ENCODE data around the gene CMKLR1. TPM values are rescaled to one million over a fixed set of nuclear protein-coding genes. Genes with fewer than 3 reads are reported as not detected.
A peak's percentile ranks its signal among the peaks of the same experiment; 100 is the strongest.

The CMKLR1 gene
- total and polyA plus RNA-seq, 3 experiments from 2014 or later = 0.57 to 4.4 (median 0.66) TPM

- H3K27me3 Mint-ChIP-seq = peaks cover 6 to 10% of the 10 kb centered on the region in 2 donors
- ChIA-PET POLR2A (no interaction called here), CTCF (no interaction called here)
- H3K9me3 Mint-ChIP-seq = no peaks in the 10 kb centered on the region
- Histone ChIP-seq H3K4me3 (ENCODE audit: low read length) (no peak overlapping the region), H3K27ac (ENCODE audit: low read depth, low read length) (peak overlapping the region; percentile 14), H3K36me3 (ENCODE audit: insufficient read depth, low read length) (no peaks in the 10 kb centered on the region), H3K9me3 (ENCODE audit: low read length) (no peaks in the 10 kb centered on the region), H3K27me3 (ENCODE audit: insufficient read depth, low read length, poor library complexity, severe bottlenecking) (no peaks in the 10 kb centered on the region), H3K4me1 (ENCODE audit: insufficient read depth, low read length) (peaks cover 23% of the 10 kb centered on the region)
- no peaks in the 10 kb centered on the region for H3K36me3 Mint-ChIP-seq
- H3K4me3 Mint-ChIP-seq = peak overlapping the region in 3 of 7 donors; percentile 29 to 79 (median 62)
- H3K27ac Mint-ChIP-seq = peak overlapping the region in 3 of 8 donors; percentile 43 to 83 (median 51)
- no peak for DNase-seq
- H3K4me1 Mint-ChIP-seq = peaks cover 9 to 41% (median 10%) of the 10 kb centered on the region in 3 donors
These were observed 25.9 kb downstream of the CMKLR1 start for GRCh38 chr12:108313241-108313605.

- H3K9me3 ChIP-seq (ENCODE audit: low read length) = no peaks in the 10 kb centered on the region
- H3K27ac ChIP-seq (ENCODE audit: low read depth, low read length) = no peak overlapping the region
- Mint-ChIP-seq H3K27me3 (peaks cover 6 to 10% of the 10 kb centered on the region in 2 donors), H3K4me1 (peaks cover 9 to 43% (median 10%) of the 10 kb centered on the region in 3 donors), H3K36me3 (no peaks in the 10 kb centered on the region), H3K4me3 (no peak overlapping the region), H3K9me3 (no peaks in the 10 kb centered on the region), H3K27ac (peak overlapping the region in 2 of 8 donors; percentile 43 to 47)
- H3K36me3 ChIP-seq (ENCODE audit: insufficient read depth, low read length) = no peaks in the 10 kb centered on the region
- CTCF ChIA-PET = no interaction called here
- DNase-seq = peak in 1 of 5 donors; percentile 14
- peaks cover 23% of the 10 kb centered on the region for H3K4me1 ChIP-seq (ENCODE audit: insufficient read depth, low read length)
- POLR2A ChIA-PET = no interaction called here
- H3K27me3 ChIP-seq (ENCODE audit: insufficient read depth, low read length, poor library complexity, severe bottlenecking) = no peaks in the 10 kb centered on the region
- H3K4me3 ChIP-seq (ENCODE audit: low read length) = no peak overlapping the region
These were observed 26.4 kb downstream of the CMKLR1 start for GRCh38 chr12:108312693-108313189.

GRCh38 chr12:108312073-108312659 is 26.9 kb downstream of the CMKLR1 start:
- Histone ChIP-seq H3K27me3 (ENCODE audit: insufficient read depth, low read length, poor library complexity, severe bottlenecking) (no peaks in the 10 kb centered on the region), H3K27ac (ENCODE audit: low read depth, low read length) (no peak overlapping the region), H3K9me3 (ENCODE audit: low read length) (no peaks in the 10 kb centered on the region), H3K4me3 (ENCODE audit: low read length) (no peak overlapping the region), H3K36me3 (ENCODE audit: insufficient read depth, low read length) (no peaks in the 10 kb centered on the region), H3K4me1 (ENCODE audit: insufficient read depth, low read length) (peaks cover 23% of the 10 kb centered on the region)
- Mint-ChIP-seq H3K27me3 (peaks cover 6 to 10% of the 10 kb centered on the region in 2 donors), H3K9me3 (no peaks in the 10 kb centered on the region), H3K27ac (peak overlapping the region in 3 of 8 donors; percentile 14 to 72 (median 36)), H3K36me3 (no peaks in the 10 kb centered on the region), H3K4me3 (no peak overlapping the region), H3K4me1 (peaks cover 9 to 49% (median 10%) of the 10 kb centered on the region in 3 donors)
- POLR2A ChIA-PET = no interaction called here
- peak in 1 of 5 donors; percentile 8 for DNase-seq
- CTCF ChIA-PET = no interaction called here

- no peaks in the 10 kb centered on the region for H3K9me3 ChIP-seq (ENCODE audit: low read length)
- no peaks in the 10 kb centered on the region for H3K27me3 ChIP-seq (ENCODE audit: insufficient read depth, low read length, poor library complexity, severe bottlenecking)
- peaks cover 25% of the 10 kb centered on the region for H3K4me1 ChIP-seq (ENCODE audit: insufficient read depth, low read length)
- ChIA-PET CTCF (no interaction called here), POLR2A (no interaction called here)
- no peak overlapping the region for H3K4me3 ChIP-seq (ENCODE audit: low read length)
- H3K36me3 ChIP-seq (ENCODE audit: insufficient read depth, low read length) = no peaks in the 10 kb centered on the region
- H3K27ac Mint-ChIP-seq = peak overlapping the region in 2 of 8 donors; percentile 36 to 72
- peaks cover 6 to 13% of the 10 kb centered on the region in 2 donors for H3K27me3 Mint-ChIP-seq
- H3K36me3 Mint-ChIP-seq = no peaks in the 10 kb centered on the region
- peak in 1 of 5 donors; percentile 26 for DNase-seq
- H3K9me3 Mint-ChIP-seq = no peaks in the 10 kb centered on the region
- no peak overlapping the region for H3K4me3 Mint-ChIP-seq
- H3K27ac ChIP-seq (ENCODE audit: low read depth, low read length) = no peak overlapping the region
- H3K4me1 Mint-ChIP-seq = peaks cover 9 to 55% (median 15%) of the 10 kb centered on the region in 3 donors
These were observed 27.5 kb downstream of the CMKLR1 start for GRCh38 chr12:108311605-108312004.

GRCh38 chr12:108310489-108310888 is 28.6 kb downstream of the CMKLR1 start:
- no peak for DNase-seq
- H3K9me3 Mint-ChIP-seq = no peaks in the 10 kb centered on the region
- no peak overlapping the region for H3K27ac Mint-ChIP-seq

GRCh38 chr12:108309674-108310312 is 29.3 kb downstream of the CMKLR1 start:
- Mint-ChIP-seq H3K4me1 (peaks cover 9 to 53% (median 22%) of the 10 kb centered on the region in 3 donors), H3K4me3 (no peak overlapping the region), H3K27ac (no peak overlapping the region), H3K9me3 (no peaks in the 10 kb centered on the region), H3K27me3 (peaks cover 6 to 21% of the 10 kb centered on the region in 2 donors), H3K36me3 (no peaks in the 10 kb centered on the region)
- Histone ChIP-seq H3K27me3 (ENCODE audit: insufficient read depth, low read length, poor library complexity, severe bottlenecking) (no peaks in the 10 kb centered on the region), H3K27ac (ENCODE audit: low read depth, low read length) (no peak overlapping the region), H3K4me1 (ENCODE audit: insufficient read depth, low read length) (peaks cover 33% of the 10 kb centered on the region), H3K4me3 (ENCODE audit: low read length) (no peak overlapping the region), H3K9me3 (ENCODE audit: low read length) (no peaks in the 10 kb centered on the region), H3K36me3 (ENCODE audit: insufficient read depth, low read length) (no peaks in the 10 kb centered on the region)
- DNase-seq = no peak
- ChIA-PET POLR2A (no interaction called here), CTCF (no interaction called here)

More at GRCh38 chr12:108310489-108310888, 28.6 kb downstream of the CMKLR1 start:
- H3K9me3 ChIP-seq (ENCODE audit: low read length) = no peaks in the 10 kb centered on the region
- H3K27ac ChIP-seq (ENCODE audit: low read depth, low read length) = no peak overlapping the region
- ChIA-PET CTCF (no interaction called here), POLR2A (no interaction called here)
- no peak overlapping the region for H3K4me3 ChIP-seq (ENCODE audit: low read length)
- H3K27me3 ChIP-seq (ENCODE audit: insufficient read depth, low read length, poor library complexity, severe bottlenecking) = no peaks in the 10 kb centered on the region
- Mint-ChIP-seq H3K4me3 (no peak overlapping the region), H3K4me1 (peaks cover 9 to 54% (median 22%) of the 10 kb centered on the region in 3 donors), H3K27me3 (peaks cover 6 to 15% of the 10 kb centered on the region in 2 donors), H3K36me3 (no peaks in the 10 kb centered on the region)
- peaks cover 31% of the 10 kb centered on the region for H3K4me1 ChIP-seq (ENCODE audit: insufficient read depth, low read length)
- no peaks in the 10 kb centered on the region for H3K36me3 ChIP-seq (ENCODE audit: insufficient read depth, low read length)

- Mint-ChIP-seq H3K4me3 (no peak overlapping the region), H3K9me3 (no peaks in the 10 kb centered on the region), H3K4me1 (peaks cover 3 to 52% (median 16%) of the 10 kb centered on the region in 3 donors), H3K27me3 (peaks cover 7 to 24% of the 10 kb centered on the region in 2 donors), H3K36me3 (no peaks in the 10 kb centered on the region), H3K27ac (peak overlapping the region in 1 of 8 donors; percentile 51)
- H3K36me3 ChIP-seq (ENCODE audit: insufficient read depth, low read length) = no peaks in the 10 kb centered on the region
- H3K4me1 ChIP-seq (ENCODE audit: insufficient read depth, low read length) = peaks cover 22% of the 10 kb centered on the region
- no peak for DNase-seq
- no peaks in the 10 kb centered on the region for H3K27me3 ChIP-seq (ENCODE audit: insufficient read depth, low read length, poor library complexity, severe bottlenecking)
- ChIA-PET POLR2A (no interaction called here), CTCF (no interaction called here)
- no peaks in the 10 kb centered on the region for H3K9me3 ChIP-seq (ENCODE audit: low read length)
- H3K4me3 ChIP-seq (ENCODE audit: low read length) = no peak overlapping the region
- no peak overlapping the region for H3K27ac ChIP-seq (ENCODE audit: low read depth, low read length)
These were observed 30.6 kb downstream of the CMKLR1 start for GRCh38 chr12:108308395-108309085.

GRCh38 chr12:108307006-108307405 is 32.1 kb downstream of the CMKLR1 start:
- H3K36me3 Mint-ChIP-seq = no peaks in the 10 kb centered on the region
- no peak overlapping the region for H3K27ac ChIP-seq (ENCODE audit: low read depth, low read length)
- peaks cover 0 to 48% (median 12%) of the 10 kb centered on the region in 3 donors for H3K4me1 Mint-ChIP-seq
- peaks cover 10 to 30% of the 10 kb centered on the region in 2 donors for H3K27me3 Mint-ChIP-seq
- H3K36me3 ChIP-seq (ENCODE audit: insufficient read depth, low read length) = no peaks in the 10 kb centered on the region
- DNase-seq = no peak
- H3K4me1 ChIP-seq (ENCODE audit: insufficient read depth, low read length) = peaks cover 14% of the 10 kb centered on the region
- H3K4me3 Mint-ChIP-seq = peak overlapping the region in 1 of 7 donors; percentile 68
- no peaks in the 10 kb centered on the region for H3K9me3 Mint-ChIP-seq
- CTCF ChIA-PET = no interaction called here
- H3K27me3 ChIP-seq (ENCODE audit: insufficient read depth, low read length, poor library complexity, severe bottlenecking) = peaks cover 3% of the 10 kb centered on the region
- H3K4me3 ChIP-seq (ENCODE audit: low read length) = no peak overlapping the region
- no peaks in the 10 kb centered on the region for H3K9me3 ChIP-seq (ENCODE audit: low read length)
- POLR2A ChIA-PET = no interaction called here
- peak overlapping the region in 2 of 8 donors; percentile 56 to 75 for H3K27ac Mint-ChIP-seq

Measured in CD8-positive, alpha-beta memory T cell (primary cell).